Upper lobe of right lung (tissue), 1 donor: ENCODE results near the gene PRSS3. TPM values are rescaled to one million over a fixed set of nuclear protein-coding genes. Genes with fewer than 3 reads are reported as not detected.

Experiments
- total RNA-seq: library from RNA; stranded (reverse); fragmentation: NEBNext Ultra II Directional; extraction: Animal tissue kit (Norgen Biotek cat#: 25700); gene quantifications from one replicate; pipeline ENCODE4 v1.2.1, GENCODE V29; 2021
- donor health status: DM: no; HTN: yes; CAD: no; lungs with severe emphysema.

Gene PRSS3
- total RNA-seq, 1 donor from 2014 or later: not detected

Other genes with a start within 250 kb of the PRSS3 start
- 36.7 TPM for gene UBE2R2, start 21.6 kb downstream of the PRSS3 start, total RNA-seq